22Rv1 (cell line): ENCODE data around the gene FKBP5.

ENCODE experiments used
- H3K27ac ChIP-seq: fragments of 450-650 bp; 2 replicates; pipeline ENCODE4 v1.5.1; 2017
- ZFX ChIP-seq: fragments of 450-650 bp; IDR thresholded peaks from 2 replicates; pipeline ENCODE4 v1.6.1; 2017; ENCODE audit warnings: antibody characterized with exemption, borderline replicate concordance
- TF ChIP-seq, protein P1 (sequence below): fragments of 450-650 bp; IDR thresholded peaks from 2 replicates; pipeline ENCODE4 v1.5.1; 2017; ENCODE audit warnings: mild to moderate bottlenecking

FKBP5 gene

DNA sequence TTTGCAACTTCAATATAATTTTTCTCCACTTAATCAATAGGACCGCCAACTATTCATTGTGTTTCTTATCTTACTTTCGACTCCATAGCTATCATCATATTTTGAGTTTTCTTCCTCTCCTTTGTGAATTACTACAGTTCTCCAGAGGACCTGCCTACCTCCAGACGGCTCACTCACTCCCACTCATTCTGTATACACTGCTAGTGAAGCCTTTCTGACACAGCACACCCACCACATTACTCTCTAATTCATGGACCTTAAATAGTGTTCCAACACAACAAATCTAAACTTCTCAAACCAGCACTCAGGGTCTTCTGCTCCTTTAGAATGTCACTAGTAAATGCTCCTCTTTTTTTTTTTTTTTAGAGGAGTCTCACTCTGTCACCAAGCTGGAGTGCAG, 23.8 kb downstream of the FKBP5 start:
- no peak for TF ChIP-seq ZFX
- TF ChIP-seq, protein P1, sequence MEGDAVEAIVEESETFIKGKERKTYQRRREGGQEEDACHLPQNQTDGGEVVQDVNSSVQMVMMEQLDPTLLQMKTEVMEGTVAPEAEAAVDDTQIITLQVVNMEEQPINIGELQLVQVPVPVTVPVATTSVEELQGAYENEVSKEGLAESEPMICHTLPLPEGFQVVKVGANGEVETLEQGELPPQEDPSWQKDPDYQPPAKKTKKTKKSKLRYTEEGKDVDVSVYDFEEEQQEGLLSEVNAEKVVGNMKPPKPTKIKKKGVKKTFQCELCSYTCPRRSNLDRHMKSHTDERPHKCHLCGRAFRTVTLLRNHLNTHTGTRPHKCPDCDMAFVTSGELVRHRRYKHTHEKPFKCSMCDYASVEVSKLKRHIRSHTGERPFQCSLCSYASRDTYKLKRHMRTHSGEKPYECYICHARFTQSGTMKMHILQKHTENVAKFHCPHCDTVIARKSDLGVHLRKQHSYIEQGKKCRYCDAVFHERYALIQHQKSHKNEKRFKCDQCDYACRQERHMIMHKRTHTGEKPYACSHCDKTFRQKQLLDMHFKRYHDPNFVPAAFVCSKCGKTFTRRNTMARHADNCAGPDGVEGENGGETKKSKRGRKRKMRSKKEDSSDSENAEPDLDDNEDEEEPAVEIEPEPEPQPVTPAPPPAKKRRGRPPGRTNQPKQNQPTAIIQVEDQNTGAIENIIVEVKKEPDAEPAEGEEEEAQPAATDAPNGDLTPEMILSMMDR = no peak
- peak overlapping the region; percentile 39; the same call in 1 of the 2 replicates for H3K27ac ChIP-seq

DNA sequence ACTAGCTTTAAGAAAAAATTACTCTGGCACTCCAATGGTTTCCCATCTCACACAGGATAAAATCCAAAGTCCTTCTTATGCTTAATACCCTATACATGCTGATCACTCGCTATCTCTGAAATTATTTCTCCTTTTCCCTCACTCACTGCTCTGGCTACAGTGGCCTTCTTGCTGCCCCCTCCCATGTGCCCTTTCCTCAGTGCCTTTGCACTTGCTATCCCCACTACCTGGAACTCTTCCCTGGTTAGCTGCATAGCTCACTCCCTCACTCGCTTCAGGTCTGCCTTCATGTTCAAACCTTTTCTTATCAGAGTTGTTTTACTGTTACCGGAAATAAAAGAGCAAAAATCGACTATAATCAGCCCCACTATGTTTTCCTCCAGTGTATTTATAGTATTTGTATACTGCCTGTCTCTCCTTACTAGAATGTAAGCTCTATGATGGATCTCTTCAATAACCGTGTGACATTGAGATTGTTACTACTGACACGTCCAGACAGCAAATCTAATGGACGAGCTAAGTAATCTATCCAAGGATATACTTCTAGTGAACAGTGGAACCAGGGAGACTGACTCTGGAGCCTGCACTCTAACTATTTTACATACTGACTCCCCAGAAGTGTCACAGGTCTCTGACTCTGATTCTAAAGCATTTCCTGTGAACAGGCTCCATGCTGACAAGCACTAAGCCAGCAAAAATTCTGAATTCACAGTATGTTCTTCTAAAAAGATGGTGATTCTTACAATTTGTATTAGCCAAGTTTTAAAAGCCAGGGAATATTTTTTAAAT, 25.1 kb downstream of the FKBP5 start:
- TF ChIP-seq, protein P1 = no peak
- TF ChIP-seq ZFX = no peak
- H3K27ac ChIP-seq = peak overlapping the region; percentile 39

GRCh38 chr6:35662999-35663398, 25.7 kb downstream of the FKBP5 start:
- H3K27ac ChIP-seq = peak overlapping the region; percentile 39
- TF ChIP-seq ZFX = no peak
- TF ChIP-seq, protein P1 = no peak

DNA sequence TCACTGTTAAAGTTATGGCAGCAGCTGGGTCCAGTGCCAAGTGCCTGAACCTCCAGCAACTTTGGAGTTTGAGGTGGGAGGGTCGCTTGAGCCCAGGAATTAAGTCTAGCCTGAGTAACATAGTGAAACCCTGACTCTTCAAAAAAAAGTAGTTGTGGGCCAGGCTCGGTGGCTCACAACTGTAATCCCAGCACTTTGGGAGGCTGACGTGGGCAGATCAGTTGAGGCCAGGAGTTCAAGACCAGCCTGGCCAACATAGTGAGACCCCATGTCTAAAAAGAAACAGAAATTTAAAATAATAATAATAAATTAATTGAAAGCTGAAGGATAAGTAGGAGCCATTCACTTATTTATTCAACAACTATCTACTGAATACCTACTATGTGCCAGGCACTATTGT, 33.8 kb downstream of the FKBP5 start:
- H3K27ac ChIP-seq = peak overlapping the region; percentile 28; the same call in 1 of the 2 replicates
- TF ChIP-seq, protein P1 = no peak
- TF ChIP-seq ZFX = no peak

GRCh38 chr6:35651244-35651643, 37.5 kb downstream of the FKBP5 start:
- peak overlapping the region; percentile 1; the same call in 1 of the 2 replicates for H3K27ac ChIP-seq
- no peak for TF ChIP-seq ZFX
- TF ChIP-seq, protein P1 = no peak

DNA sequence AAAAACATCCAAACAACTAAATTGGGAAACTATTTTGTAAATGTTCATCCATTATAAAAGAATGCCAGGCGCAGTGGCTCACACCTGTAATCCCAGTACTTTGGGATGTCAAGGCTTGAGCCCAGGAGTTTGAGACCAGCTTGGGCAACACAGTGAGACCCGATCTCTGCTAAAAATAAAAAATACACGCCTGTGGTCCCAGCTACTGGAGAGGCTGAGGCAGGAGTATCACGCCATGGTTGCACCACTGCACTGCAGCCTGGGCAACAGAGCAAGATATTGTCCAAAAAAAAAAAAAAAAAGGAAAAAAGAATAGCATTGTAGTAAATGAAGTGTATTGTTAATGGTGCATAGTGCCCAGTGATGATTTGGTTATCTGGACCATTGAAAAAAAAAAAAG, 38.7 kb downstream of the FKBP5 start:
- TF ChIP-seq ZFX = no peak
- TF ChIP-seq, protein P1 = no peak

GRCh38 chr6:35648203-35648602, 40.5 kb downstream of the FKBP5 start:
- TF ChIP-seq, protein P1 = no peak
- no peak for TF ChIP-seq ZFX
- H3K27ac ChIP-seq = peak overlapping the region; percentile 18; the same call in 1 of the 2 replicates

More for the DNA sequence above, 38.7 kb downstream of the FKBP5 start:
- H3K27ac ChIP-seq = no peak overlapping the region
